Measurements from ENCODE around the gene EFCAB5. TPM values are rescaled to one million over a fixed set of nuclear protein-coding genes. Genes with fewer than 3 reads are reported as not detected.
"Not testable (repeated sequence)": the region's sequence is repeated elsewhere in the genome, so short reads cannot be mapped to it uniquely, and the experiment has no call there.

EFCAB5 gene
- total and polyA plus RNA-seq, 2 donors (not counting 1 experiment from before 2014, with no cell fraction given) = 0.54 to 3.0 TPM

GRCh38 chr17:30002088-30002487 is 60.7 kb downstream of the EFCAB5 start:
- Histone ChIP-seq H3K4me2 (replicated peaks; ENCODE audit: low read depth, low read length, poor library complexity, severe bottlenecking) (no peak overlapping the region), H3K79me2 (ENCODE audit: control insufficient read depth, insufficient read depth, low read length) (no peaks in the 10 kb centered on the region), H2AFZ (ENCODE audit: insufficient read depth, low read depth, low read length, poor library complexity, severe bottlenecking) (no peak overlapping the region), H4K20me1 (ENCODE audit: control insufficient read depth, insufficient read depth, low read length, poor library complexity, severe bottlenecking) (no peaks in the 10 kb centered on the region), H3K9ac (ENCODE audit: low read length) (no peak overlapping the region), H3K4me3 (ENCODE audit: control extremely low read depth in 1 of 5, extremely low read depth in 1 of 5, insufficient read depth in 1 of 5, low read depth in 2 of 5, low read length in 4 of 5) (no peak overlapping the region), H3K27ac (ENCODE audit: low read length in 2 of 2) (no peak overlapping the region), H3K36me3 (replicated peaks in 1 of 2; ENCODE audit: control extremely low read depth in 1 of 2, control insufficient read depth in 1 of 2, extremely low read depth in 1 of 2, insufficient read depth in 2 of 2, low read length in 1 of 2) (no peaks in the 10 kb centered on the region), H3K9me3 (ENCODE audit: control extremely low read depth in 1 of 3, control insufficient read depth in 2 of 3, insufficient read depth in 1 of 3, low read length in 2 of 3) (no peaks in the 10 kb centered on the region), H3K27me3 (replicated peaks in 1 of 4; ENCODE audit: control extremely low read depth in 1 of 4, control insufficient read depth in 3 of 4, insufficient read depth in 4 of 4, low read length in 3 of 4) (no peaks in the 10 kb centered on the region), H3K4me1 (ENCODE audit: control insufficient read depth in 2 of 2, insufficient read depth in 2 of 2, low read length in 2 of 2) (no peaks in the 10 kb centered on the region)
- Mint-ChIP-seq H3K9me3 (ENCODE audit: insufficient read depth) (no peaks in the 10 kb centered on the region), H3K27ac (no peak overlapping the region), H3K4me1 (peaks cover 3% of the 10 kb centered on the region), H3K27me3 (no peaks in the 10 kb centered on the region), H3K4me3 (no peak overlapping the region)
- no peak for TF ChIP-seq EZH2 (IDR thresholded peaks at IDR 0.05; ENCODE audit: borderline replicate concordance, insufficient read depth, low read depth, low read length, poor library complexity, severe bottlenecking)
- no peak for TF ChIP-seq CTCF (IDR thresholded peaks at IDR 0.05)
- ATAC-seq (ENCODE audit: low read depth) (no peak), DNase-seq (no peak)
- CTCF ChIA-PET = interaction anchor here (0.9 kb wide), 1 partner anchor 19 kb away, joined by 3 read pairs; no protein-coding TSS in a partner anchor
- POLR2A ChIA-PET = no interaction called here
- intact Hi-C loops (cut with micrococcal nuclease) = loop anchor here (5.0 to 10.0 kb wide), 2 partner anchors 57 to 195 kb away; partner anchors contain the start of gene EFCAB5

GRCh38 chr17:30005709-30006320 is 64.4 kb downstream of the EFCAB5 start:
- H3K9ac ChIP-seq (ENCODE audit: low read length) = no peak overlapping the region
- H3K9me3 ChIP-seq (ENCODE audit: control extremely low read depth in 1 of 3, control insufficient read depth in 2 of 3, insufficient read depth in 1 of 3, low read length in 2 of 3) = no peaks in the 10 kb centered on the region
- H3K27ac Mint-ChIP-seq = no peak overlapping the region
- no peak overlapping the region for H3K4me3 ChIP-seq (ENCODE audit: control extremely low read depth in 1 of 5, extremely low read depth in 1 of 5, insufficient read depth in 1 of 5, low read depth in 2 of 5, low read length in 4 of 5)
- no peaks in the 10 kb centered on the region for H4K20me1 ChIP-seq (ENCODE audit: control insufficient read depth, insufficient read depth, low read length, poor library complexity, severe bottlenecking)
- no peaks in the 10 kb centered on the region for H3K27me3 ChIP-seq (replicated peaks in 1 of 4; ENCODE audit: control extremely low read depth in 1 of 4, control insufficient read depth in 3 of 4, insufficient read depth in 4 of 4, low read length in 3 of 4)
- H3K4me3 Mint-ChIP-seq = no peak overlapping the region
- H3K27me3 Mint-ChIP-seq = no peaks in the 10 kb centered on the region
- no peak for TF ChIP-seq EZH2 (IDR thresholded peaks at IDR 0.05; ENCODE audit: borderline replicate concordance, insufficient read depth, low read depth, low read length, poor library complexity, severe bottlenecking)
- no peak for TF ChIP-seq CTCF (IDR thresholded peaks at IDR 0.05)
- no peaks in the 10 kb centered on the region for H3K79me2 ChIP-seq (ENCODE audit: control insufficient read depth, insufficient read depth, low read length)
- ATAC-seq (ENCODE audit: low read depth) (no peak), DNase-seq (no peak)
- no peak overlapping the region for H2AFZ ChIP-seq (ENCODE audit: insufficient read depth, low read depth, low read length, poor library complexity, severe bottlenecking)
- H3K27ac ChIP-seq (ENCODE audit: low read length in 2 of 2) = no peak overlapping the region
- no peaks in the 10 kb centered on the region for H3K4me1 Mint-ChIP-seq
- no peaks in the 10 kb centered on the region for H3K4me1 ChIP-seq (ENCODE audit: control insufficient read depth in 2 of 2, insufficient read depth in 2 of 2, low read length in 2 of 2)
- H3K36me3 ChIP-seq (replicated peaks in 1 of 2; ENCODE audit: control extremely low read depth in 1 of 2, control insufficient read depth in 1 of 2, extremely low read depth in 1 of 2, insufficient read depth in 2 of 2, low read length in 1 of 2) = no peaks in the 10 kb centered on the region
- WGBS (ENCODE audit: insufficient coverage) = 100% methylated on average over 1 of the region's 8 CpGs
- intact Hi-C loops (cut with micrococcal nuclease) = loop anchor here (10.0 kb wide), 1 partner anchor 61 kb away; the partner anchor contains the start of gene EFCAB5
- ChIA-PET CTCF (no interaction called here), POLR2A (interaction anchor here (0.6 kb wide), 1 partner anchor 269 kb away, joined by 6 read pairs; no protein-coding TSS in a partner anchor)
- H3K4me2 ChIP-seq (replicated peaks; ENCODE audit: low read depth, low read length, poor library complexity, severe bottlenecking) = no peak overlapping the region
- H3K9me3 Mint-ChIP-seq (ENCODE audit: insufficient read depth) = no peaks in the 10 kb centered on the region

- H3K27me3 Mint-ChIP-seq; H3K9ac ChIP-seq (ENCODE audit: low read length); H3K27ac ChIP-seq (ENCODE audit: low read length in 2 of 2); H3K4me1 ChIP-seq (ENCODE audit: control insufficient read depth in 2 of 2, insufficient read depth in 2 of 2, low read length in 2 of 2); H3K36me3 ChIP-seq (replicated peaks in 1 of 2; ENCODE audit: control extremely low read depth in 1 of 2, control insufficient read depth in 1 of 2, extremely low read depth in 1 of 2, insufficient read depth in 2 of 2, low read length in 1 of 2); H3K27ac Mint-ChIP-seq; POLR2A ChIA-PET; H3K9me3 ChIP-seq (ENCODE audit: control extremely low read depth in 1 of 3, control insufficient read depth in 2 of 3, insufficient read depth in 1 of 3, low read length in 2 of 3); H3K4me3 ChIP-seq (ENCODE audit: control extremely low read depth in 1 of 5, extremely low read depth in 1 of 5, insufficient read depth in 1 of 5, low read depth in 2 of 5, low read length in 4 of 5); H3K4me2 ChIP-seq (replicated peaks; ENCODE audit: low read depth, low read length, poor library complexity, severe bottlenecking); H2AFZ ChIP-seq (ENCODE audit: insufficient read depth, low read depth, low read length, poor library complexity, severe bottlenecking); H4K20me1 ChIP-seq (ENCODE audit: control insufficient read depth, insufficient read depth, low read length, poor library complexity, severe bottlenecking); H3K27me3 ChIP-seq (replicated peaks in 1 of 4; ENCODE audit: control extremely low read depth in 1 of 4, control insufficient read depth in 3 of 4, insufficient read depth in 4 of 4, low read length in 3 of 4); H3K9me3 Mint-ChIP-seq (ENCODE audit: insufficient read depth); H3K79me2 ChIP-seq (ENCODE audit: control insufficient read depth, insufficient read depth, low read length); H3K4me3 Mint-ChIP-seq; DNase-seq; H3K4me1 Mint-ChIP-seq; intact Hi-C loops (cut with micrococcal nuclease); ATAC-seq (ENCODE audit: low read depth): not testable (repeated sequence)
- 100% methylated on average over 1 of the region's 10 CpGs for WGBS (ENCODE audit: insufficient coverage)
- CTCF ChIA-PET = interaction anchor here (1.2 kb wide), 1 partner anchor 203 kb away, joined by 3 read pairs; no protein-coding TSS in a partner anchor
These were observed 70.5 kb downstream of the EFCAB5 start for GRCh38 chr17:30011934-30012333.
